ENCODE results near the gene PRDM4.

GRCh38 chr12:107782067-107782466, 21.1 kb upstream of the PRDM4 start:
- no peak for TF ChIP-seq CTCF (IDR thresholded peaks at IDR 0.05)
- no peak for TF ChIP-seq ZFX (IDR thresholded peaks at IDR 0.05; ENCODE audit: borderline replicate concordance)

Measured in 22Rv1 (cell line).